Small intestine (tissue), 7 donors: ENCODE measurements around the gene NLRP3. TPM values are rescaled to one million over a fixed set of nuclear protein-coding genes. Genes with fewer than 3 reads are reported as not detected.
"Not testable (repeated sequence)": the region's sequence is repeated elsewhere in the genome, so short reads cannot be mapped to it uniquely, and the experiment has no call there.

ENCODE experiments used
- DNase-seq, 2 donors: peaks; one replicate each; pipeline versions ENCODE4 v3.0.0 to v3.0.0-alpha.2; 2013
- FAIRE-seq: peaks from 2 replicates; lab custom pipeline; 2012; peaks lifted over from hg19 to GRCh38; lab: Jason Lieb, UNC
- H3K27ac ChIP-seq, 3 donors: one replicate each; pipeline ENCODE4 v1.5.1; 2013; ENCODE audit warnings: low read length in 2 of 3, mild to moderate bottlenecking in 2 of 3, control low read depth in 1 of 3, inconsistent platforms in 1 of 3, low read depth in 1 of 3, moderate library complexity in 1 of 3
- H3K27me3 ChIP-seq, 3 donors: one replicate each; pipeline ENCODE4 v1.6.1; 2013; ENCODE audit warnings: low read length in 3 of 3, inconsistent platforms in 1 of 3; ENCODE audit not compliant: control insufficient read depth in 3 of 3, insufficient read depth in 3 of 3
- H3K36me3 ChIP-seq, 3 donors: one replicate each; pipeline ENCODE4 v1.6.1; 2013; ENCODE audit warnings: low read length in 3 of 3, inconsistent platforms in 1 of 3, low read depth in 1 of 3, mild to moderate bottlenecking in 1 of 3, moderate library complexity in 1 of 3; ENCODE audit not compliant: control insufficient read depth in 3 of 3, insufficient read depth in 2 of 3
- H3K4me1 ChIP-seq, 3 donors: one replicate each; pipeline ENCODE4 v1.6.1; 2013; ENCODE audit warnings: low read length in 2 of 3, inconsistent platforms in 1 of 3, low read depth in 1 of 3, mild to moderate bottlenecking in 1 of 3, moderate library complexity in 1 of 3; ENCODE audit not compliant: control insufficient read depth in 3 of 3, insufficient read depth in 2 of 3
- H3K4me3 ChIP-seq, 3 donors: one replicate each; pipeline ENCODE4 v1.5.1; 2013; ENCODE audit warnings: low read length in 3 of 3, control low read depth in 1 of 3, inconsistent platforms in 1 of 3, low read depth in 1 of 3, mild to moderate bottlenecking in 1 of 3, moderate library complexity in 1 of 3
- H3K9me3 ChIP-seq, 2 donors: one replicate each; pipeline ENCODE4 v1.6.1; 2013; ENCODE audit warnings: low read depth in 1 of 2, low read length in 1 of 2; ENCODE audit not compliant: control insufficient read depth in 2 of 2, insufficient read depth in 1 of 2
- WGBS, 3 donors: extraction: QIAGEN DNeasy Blood & Tissue Kit; methylation state at CpG; one replicate each; pipeline ENCODE4 v1.1.7; 2013; 5-methylcytosine and 5-hydroxymethylcytosine counted together
- polyA plus RNA-seq, 4 donors: library from polyadenylated mRNA; stranded (reverse) in 3 of 4; unstranded in 1 of 4; fragments of 200-250 nt in 3 of 4; fragments of 120-200 nt in 1 of 4; gene quantifications; one replicate each; pipeline versions ENCODE4 v1.2.1 to v1.2.3, GENCODE V29; 2013
- donor health status: healthy with polysubstance abuse.
- donor health status: control.
- donor health status: control.
- donor health status: Bipolar disorder and iron deficiency.
- donor health status: healthy.

NLRP3 gene
- polyA plus RNA-seq, 4 donors = 0.81 to 0.94 (median 0.89) TPM; not detected in 1

DNA sequence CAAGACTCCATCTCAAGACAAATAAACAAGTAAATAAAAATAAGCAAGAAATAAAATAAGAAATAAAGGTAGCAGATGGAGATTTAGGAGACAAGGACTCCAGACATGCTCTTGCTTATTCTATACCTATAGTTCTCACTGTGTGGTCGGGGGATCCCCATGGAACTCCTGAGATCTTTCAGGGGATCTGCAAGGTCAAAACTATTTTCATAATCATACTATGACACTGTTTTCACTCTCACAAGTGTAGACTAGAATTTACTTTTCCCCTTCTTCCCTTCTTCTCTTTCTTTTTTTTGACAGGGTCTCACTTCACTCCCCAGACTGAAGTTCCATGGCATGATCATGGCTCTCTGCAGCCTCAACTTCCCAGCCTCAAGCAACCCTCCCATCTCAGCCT, 29.8 kb upstream of the NLRP3 start:
- WGBS, 3 donors = 69 to 88% (median 83%) methylated on average over 1 of the region's 1 CpG
- FAIRE-seq (no peak), DNase-seq (no peak)
- no peak overlapping the region for H3K4me3 ChIP-seq
- H3K36me3 ChIP-seq = no peaks in the 10 kb centered on the region
- H3K9me3 ChIP-seq = peaks cover 0 to 9% of the 10 kb centered on the region in 2 donors
- H3K27ac ChIP-seq = no peak overlapping the region
- H3K27me3 ChIP-seq = no peaks in the 10 kb centered on the region
- no peaks in the 10 kb centered on the region for H3K4me1 ChIP-seq

DNA sequence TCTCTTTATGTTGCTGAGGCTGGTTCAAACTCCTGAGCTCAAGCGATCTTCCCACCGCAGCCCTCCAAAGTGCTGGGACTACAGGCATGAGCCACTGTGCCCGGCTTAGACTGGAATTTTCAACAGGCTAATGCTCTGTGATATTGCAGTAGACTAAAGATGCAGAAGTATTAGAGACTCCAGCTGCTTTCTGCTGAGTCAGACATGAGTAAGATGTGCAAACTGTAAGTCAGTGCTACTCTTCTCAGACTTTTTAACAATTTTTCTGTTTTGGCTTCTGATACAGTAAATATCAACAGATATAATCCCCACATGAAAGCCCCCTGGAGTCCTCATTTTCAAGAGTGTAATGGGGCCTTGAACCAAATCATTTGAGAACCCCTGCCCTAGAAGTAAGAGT, 29.3 kb upstream of the NLRP3 start:
- DNase-seq (no peak), FAIRE-seq (no peak)
- Histone ChIP-seq H3K27ac (no peak overlapping the region), H3K4me3 (no peak overlapping the region), H3K9me3 (peaks cover 0 to 9% of the 10 kb centered on the region in 2 donors), H3K36me3 (no peaks in the 10 kb centered on the region), H3K27me3 (no peaks in the 10 kb centered on the region), H3K4me1 (no peaks in the 10 kb centered on the region)
- 87 to 94% (median 91%) methylated on average over 3 of the region's 3 CpGs for whole genome bisulfite sequencing, 3 donors

DNA sequence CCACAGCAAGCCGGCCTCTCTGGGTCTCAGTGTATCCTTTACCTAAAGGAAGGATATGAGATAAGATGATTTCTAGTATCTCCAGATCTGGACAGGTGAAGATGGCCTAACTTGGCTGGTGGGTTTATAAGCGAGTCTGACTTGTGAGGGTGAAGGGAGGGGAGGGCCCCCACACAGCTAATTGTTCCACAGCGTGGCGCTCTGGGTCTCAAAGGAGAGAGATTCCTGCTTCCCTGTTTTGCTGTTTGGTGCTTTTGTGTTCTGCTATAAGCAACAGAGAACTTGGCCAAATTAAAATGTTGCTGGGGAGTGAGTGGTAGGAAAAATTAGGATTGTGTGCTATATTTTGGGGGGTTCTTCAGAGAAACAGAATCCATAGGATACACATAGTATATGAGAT, 28.9 kb upstream of the NLRP3 start:
- H3K27me3 ChIP-seq = no peaks in the 10 kb centered on the region
- DNase-seq = no peak
- no peaks in the 10 kb centered on the region for H3K36me3 ChIP-seq
- H3K4me1 ChIP-seq = no peaks in the 10 kb centered on the region
- FAIRE-seq = no peak
- peaks cover 0 to 9% of the 10 kb centered on the region in 2 donors for H3K9me3 ChIP-seq
- H3K4me3 ChIP-seq = no peak overlapping the region
- H3K27ac ChIP-seq = no peak overlapping the region
- 58 to 65% (median 65%) methylated on average over 4 of the region's 4 CpGs for WGBS, 3 donors

GRCh38 chr1:247387565-247387964, 28.4 kb upstream of the NLRP3 start:
- Histone ChIP-seq H3K4me1 (no peaks in the 10 kb centered on the region), H3K4me3 (no peak overlapping the region), H3K9me3 (peaks cover 0 to 9% of the 10 kb centered on the region in 2 donors), H3K27ac (no peak overlapping the region), H3K36me3 (no peaks in the 10 kb centered on the region), H3K27me3 (no peaks in the 10 kb centered on the region)
- WGBS, 3 donors = 51 to 58% (median 57%) methylated on average over 5 of the region's 5 CpGs
- FAIRE-seq = no peak
- DNase-seq = no peak

DNA sequence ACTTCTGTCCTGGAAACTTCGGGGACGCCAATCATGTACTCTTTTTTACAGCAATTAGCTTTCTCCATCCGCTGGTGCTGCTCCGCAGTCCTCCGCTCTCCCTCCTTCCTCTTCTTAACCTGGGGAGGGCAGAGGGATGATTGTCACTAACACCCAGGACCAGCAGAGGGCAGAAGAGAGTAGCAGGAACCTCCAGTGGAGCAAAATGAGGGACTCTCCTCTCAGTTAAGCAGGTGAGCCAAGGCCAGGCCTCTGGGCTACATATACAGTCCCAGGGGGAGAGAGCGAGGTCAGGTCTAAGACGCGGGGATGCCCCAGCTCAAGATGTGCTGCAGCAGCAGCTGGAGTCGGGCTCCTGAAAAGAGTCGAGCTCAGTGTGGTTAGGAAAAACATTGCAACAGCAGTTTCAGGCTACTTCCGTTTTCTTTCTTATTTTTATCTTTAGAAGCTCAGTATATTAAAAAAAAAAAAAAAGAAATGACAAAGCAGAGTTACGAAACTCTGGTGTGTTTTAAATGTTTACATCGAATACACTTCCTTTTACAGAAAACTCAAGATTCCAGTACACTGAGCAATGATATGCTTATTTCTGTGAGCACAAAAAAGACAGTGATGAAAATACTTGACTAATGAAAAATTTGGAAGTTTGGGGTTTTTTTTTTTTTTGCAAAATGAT, 25.7 kb upstream of the NLRP3 start:
- H3K27me3 ChIP-seq = no peaks in the 10 kb centered on the region
- no peaks in the 10 kb centered on the region for H3K9me3 ChIP-seq
- peak overlapping the region in 1 of 3 donors; percentile 29 for H3K27ac ChIP-seq
- WGBS, 3 donors = 3 to 7% (median 4%) methylated on average over 13 of the region's 13 CpGs
- H3K4me3 ChIP-seq = no peak overlapping the region
- no peaks in the 10 kb centered on the region for H3K4me1 ChIP-seq
- no peaks in the 10 kb centered on the region for H3K36me3 ChIP-seq
- DNase-seq (peak; percentile 81 to 88), FAIRE-seq (no peak)

GRCh38 chr1:247390996-247391395, 25.0 kb upstream of the NLRP3 start:
- DNase-seq (no peak), FAIRE-seq (no peak)
- H3K4me3 ChIP-seq = no peak overlapping the region
- H3K27ac ChIP-seq = no peak overlapping the region
- H3K36me3 ChIP-seq = no peaks in the 10 kb centered on the region
- 94 to 99% (median 96%) methylated on average over 4 of the region's 4 CpGs for WGBS, 3 donors
- no peaks in the 10 kb centered on the region for H3K9me3 ChIP-seq
- H3K27me3 ChIP-seq = no peaks in the 10 kb centered on the region
- H3K4me1 ChIP-seq = no peaks in the 10 kb centered on the region

DNA sequence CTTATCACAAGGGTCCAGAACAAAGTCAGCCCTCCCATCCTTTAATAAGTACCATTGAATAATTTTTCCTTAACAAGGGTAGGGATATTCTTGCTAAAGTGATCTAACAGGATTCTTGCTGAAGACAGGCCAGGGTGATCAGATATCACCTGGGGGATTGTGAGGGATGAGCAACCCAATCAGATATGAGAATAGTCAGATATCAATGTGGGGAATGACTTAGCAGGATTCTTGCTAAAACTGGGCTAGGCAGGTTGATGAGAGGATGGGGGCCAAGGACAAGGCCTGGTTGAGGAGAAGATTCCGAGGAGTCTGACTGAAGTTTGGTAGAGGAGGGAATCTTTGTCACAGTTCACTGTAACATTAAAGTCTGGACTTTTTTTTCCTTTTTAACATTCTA, 23.9 kb upstream of the NLRP3 start:
- H3K4me1 ChIP-seq = no peaks in the 10 kb centered on the region
- H3K9me3 ChIP-seq = no peaks in the 10 kb centered on the region
- H3K4me3 ChIP-seq = no peak overlapping the region
- no peaks in the 10 kb centered on the region for H3K36me3 ChIP-seq
- FAIRE-seq = no peak
- no peak overlapping the region for H3K27ac ChIP-seq
- no peak for DNase-seq
- WGBS, 3 donors = 98 to 100% (median 100%) methylated on average over 1 of the region's 1 CpG
- H3K27me3 ChIP-seq = no peaks in the 10 kb centered on the region

DNA sequence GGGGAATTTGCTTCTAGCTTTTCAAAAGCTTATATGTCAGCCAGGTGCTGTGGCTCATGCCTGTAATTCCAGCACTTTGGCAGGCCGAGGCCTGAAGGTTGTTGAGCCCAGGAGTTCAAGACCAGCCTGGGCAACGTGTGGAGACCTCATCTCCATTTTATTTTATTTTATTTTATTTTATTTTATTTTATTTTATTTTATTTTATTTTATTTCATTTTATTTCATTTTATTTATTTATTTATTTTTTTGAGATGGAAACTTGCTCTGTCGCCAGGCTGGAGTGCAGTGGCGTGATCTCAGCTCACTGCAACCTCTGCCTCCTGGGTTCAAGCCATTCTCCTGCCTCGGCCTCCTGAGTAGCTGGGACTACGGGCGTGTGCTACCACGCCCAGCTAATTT, 20.9 kb upstream of the NLRP3 start:
- FAIRE-seq, H3K27me3 ChIP-seq, H3K4me3 ChIP-seq, DNase-seq, H3K36me3 ChIP-seq, H3K4me1 ChIP-seq, H3K27ac ChIP-seq, H3K9me3 ChIP-seq: not testable (repeated sequence)
- WGBS, 3 donors = 79 to 84% (median 81%) methylated on average over 8 of the region's 8 CpGs

- no peak overlapping the region for H3K27ac ChIP-seq
- H3K27me3 ChIP-seq = no peaks in the 10 kb centered on the region
- no peaks in the 10 kb centered on the region for H3K36me3 ChIP-seq
- no peaks in the 10 kb centered on the region for H3K4me1 ChIP-seq
- FAIRE-seq = no peak
- 8 to 31% (median 26%) methylated on average over 3 of the region's 3 CpGs for WGBS, 3 donors
- no peak for DNase-seq
- no peaks in the 10 kb centered on the region for H3K9me3 ChIP-seq
- H3K4me3 ChIP-seq = no peak overlapping the region
These were observed 15.3 kb upstream of the NLRP3 start for GRCh38 chr1:247400685-247401084.
